H1 (cell line): ENCODE measurements around the gene SLC22A31. TPM values are rescaled to one million over a fixed set of nuclear protein-coding genes. Genes with fewer than 3 reads are reported as not detected.

Experiments
- CTCF ChIA-PET: fragments of 300-600 bp; sonication (Branson Sonifier 250); formaldehyde crosslinking; loops from one replicate; lab custom pipeline; 2021; ENCODE audit not compliant: partially characterized antibody; lab: Charles Lee
- POLR2A ChIA-PET: fragments of 300-600 bp; sonication (Branson Sonifier 250); formaldehyde crosslinking; loops from one replicate; lab custom pipeline; 2021; ENCODE audit warnings: inconsistent platforms; ENCODE audit not compliant: partially characterized antibody; lab: Charles Lee
- DNase-seq, 2 experiments: peaks; one replicate each; pipeline versions ENCODE4 v3.0.0 to v3.0.0-alpha.2; 2010 to 2022; ENCODE audit warnings: low spot score in 2 of 2, low read depth in 1 of 2, mixed read lengths in 1 of 2
- FAIRE-seq: peaks from 2 replicates; lab custom pipeline; 2011; peaks lifted over from hg19 to GRCh38; lab: Jason Lieb, UNC
- H2AFZ ChIP-seq: 2 replicates; pipeline ENCODE4 v1.8.1; 2012; ENCODE audit warnings: low read length, inconsistent platforms
- H2AK5ac ChIP-seq: 2 replicates; pipeline ENCODE4 v1.6.1; 2013; ENCODE audit warnings: low read depth, low read length
- H2BK120ac ChIP-seq: replicated peaks from 2 replicates; pipeline ENCODE3; 2013; ENCODE audit warnings: low read depth, low read length, inconsistent platforms
- H2BK12ac ChIP-seq: 2 replicates; pipeline ENCODE4 v1.6.1; 2013; ENCODE audit warnings: low read depth, low read length
- H2BK15ac ChIP-seq: 2 replicates; pipeline ENCODE4 v1.6.1; 2013; ENCODE audit warnings: low read length
- H2BK20ac ChIP-seq: 2 replicates; pipeline ENCODE4 v1.6.1; 2013; ENCODE audit warnings: low read length
- H2BK5ac ChIP-seq: 2 replicates; pipeline ENCODE4 v1.6.1; 2013; ENCODE audit warnings: low read depth, low read length
- H3K14ac ChIP-seq: 2 replicates; pipeline ENCODE4 v1.6.1; 2013; ENCODE audit warnings: inconsistent platforms; ENCODE audit not compliant: insufficient read length
- H3K18ac ChIP-seq: 2 replicates; pipeline ENCODE4 v1.6.1; 2013; ENCODE audit warnings: low read length; ENCODE audit errors: extremely low read depth
- H3K23ac ChIP-seq: 2 replicates; pipeline ENCODE4 v1.6.1; 2013; ENCODE audit warnings: inconsistent platforms; ENCODE audit not compliant: insufficient read length
- H3K23me2 ChIP-seq: 2 replicates; pipeline ENCODE4 v1.6.1; 2013; ENCODE audit warnings: low read depth, low read length
- H3K27ac ChIP-seq: 2 replicates; pipeline ENCODE4 v1.6.1; 2011; ENCODE audit warnings: low read depth, low read length, inconsistent platforms
- H3K27me3 ChIP-seq, 4 experiments: replicated peaks in 1 of 4; 1 replicate in 1 of 4; 2 replicates in 3 of 4; pipeline versions ENCODE4 v1.6.1 to v1.8.1; 2011 to 2013; ENCODE audit warnings: low read length in 3 of 4, mild to moderate bottlenecking in 3 of 4, inconsistent platforms in 2 of 4, mixed read lengths in 2 of 4, moderate library complexity in 1 of 4; ENCODE audit not compliant: control insufficient read depth in 3 of 4, insufficient read depth in 3 of 4; ENCODE audit errors: extremely low read depth in 1 of 4
- H3K36me3 ChIP-seq, 4 experiments: 2 replicates each; pipeline versions ENCODE4 v1.6.1 to v1.8.1; 2011 to 2013; ENCODE audit warnings: mild to moderate bottlenecking in 4 of 4, low read length in 3 of 4, moderate library complexity in 2 of 4, control low read depth in 1 of 4, inconsistent platforms in 1 of 4; ENCODE audit not compliant: insufficient read depth in 4 of 4, control insufficient read depth in 2 of 4
- H3K4ac ChIP-seq: replicated peaks from 2 replicates; pipeline ENCODE3; 2013; ENCODE audit warnings: low read length, low read depth, mixed read lengths, inconsistent platforms; ENCODE audit not compliant: insufficient read length
- H3K4me1 ChIP-seq, 4 experiments: replicated peaks in 1 of 4; 1 replicate in 1 of 4; 2 replicates in 3 of 4; pipeline versions ENCODE4 v1.6.1 to v1.8.1; 2011 to 2013; ENCODE audit warnings: low read length in 3 of 4, inconsistent platforms in 2 of 4, mixed read lengths in 1 of 4; ENCODE audit not compliant: insufficient read depth in 4 of 4, control insufficient read depth in 3 of 4
- H3K4me2 ChIP-seq, 2 experiments: 2 replicates each; pipeline versions ENCODE4 v1.6.1 to v1.8.1; 2011 to 2013; ENCODE audit warnings: low read depth in 2 of 2, low read length in 2 of 2, control low read depth in 1 of 2, inconsistent platforms in 1 of 2, mild to moderate bottlenecking in 1 of 2; ENCODE audit not compliant: insufficient read depth in 1 of 2
- H3K4me3 ChIP-seq, 4 experiments: fragments of 200-600, 300-600 bp in 1 of 4; sonication (generic), shearing (Covaris generic), sonication (Bioruptor Twin) in 1 of 4; 2 replicates each; pipeline versions ENCODE4 v1.5.1 to v1.8.1; 2011 to 2016; ENCODE audit warnings: low read length in 4 of 4, low read depth in 3 of 4, control low read depth in 2 of 4, inconsistent platforms in 2 of 4, mild to moderate bottlenecking in 2 of 4, mixed read lengths in 1 of 4, moderate library complexity in 1 of 4; ENCODE audit not compliant: insufficient read depth in 2 of 4; ENCODE audit errors: extremely low read depth in 1 of 4
- H3K56ac ChIP-seq: replicated peaks from 2 replicates; pipeline ENCODE3; 2013; ENCODE audit warnings: low read depth, mild to moderate bottlenecking, mixed read lengths, low read length, inconsistent platforms; ENCODE audit not compliant: insufficient read length
- H3K79me1 ChIP-seq: 2 replicates; pipeline ENCODE4 v1.6.1; 2013; ENCODE audit warnings: low read depth, low read length, control low read depth
- H3K79me2 ChIP-seq, 2 experiments: 2 replicates each; pipeline versions ENCODE4 v1.6.1 to v1.8.1; 2012 to 2013; ENCODE audit warnings: low read length in 2 of 2, mild to moderate bottlenecking in 2 of 2, inconsistent platforms in 1 of 2; ENCODE audit not compliant: insufficient read depth in 2 of 2, control insufficient read depth in 1 of 2
- H3K9ac ChIP-seq, 4 experiments: replicated peaks in 1 of 4; 1 replicate in 1 of 4; 2 replicates in 3 of 4; pipeline versions ENCODE4 v1.6.1 to v1.8.1; 2011 to 2013; ENCODE audit warnings: low read depth in 3 of 4, low read length in 3 of 4, control low read depth in 2 of 4, mild to moderate bottlenecking in 2 of 4, moderate library complexity in 2 of 4, inconsistent platforms in 1 of 4; ENCODE audit errors: extremely low read depth in 1 of 4
- H3K9me3 ChIP-seq, 2 experiments: 2 replicates each; pipeline versions ENCODE4 v1.6.1 to v1.8.1; 2012 to 2013; ENCODE audit warnings: mild to moderate bottlenecking in 2 of 2, moderate library complexity in 2 of 2, control low read depth in 1 of 2, inconsistent platforms in 1 of 2, low read depth in 1 of 2, low read length in 1 of 2, mixed read lengths in 1 of 2; ENCODE audit not compliant: insufficient read depth in 2 of 2
- H4K20me1 ChIP-seq, 2 experiments: replicated peaks in 1 of 2; 2 replicates each; pipeline versions ENCODE3 to v1.8.1; 2011 to 2013; ENCODE audit warnings: inconsistent platforms in 2 of 2, low read length in 2 of 2, mild to moderate bottlenecking in 1 of 2; ENCODE audit not compliant: insufficient read depth in 2 of 2, control insufficient read depth in 1 of 2
- H4K5ac ChIP-seq: 2 replicates; pipeline ENCODE4 v1.6.1; 2013; ENCODE audit warnings: low read length, low read depth, mixed read lengths, inconsistent platforms; ENCODE audit not compliant: insufficient read length
- H4K8ac ChIP-seq: 2 replicates; pipeline ENCODE4 v1.8.0; 2013; ENCODE audit warnings: mild to moderate bottlenecking, moderate library complexity, low read length, inconsistent platforms; ENCODE audit not compliant: insufficient read depth; ENCODE audit errors: extremely low read depth
- H4K91ac ChIP-seq: replicated peaks from 2 replicates; pipeline ENCODE3; 2013; ENCODE audit warnings: low read length, mixed read lengths, inconsistent platforms; ENCODE audit not compliant: insufficient read length
- ATF2 ChIP-seq: IDR thresholded peaks from 2 replicates; pipeline ENCODE4 v1.6.1; 2012; ENCODE audit warnings: low read length, inconsistent platforms
- EZH2 ChIP-seq: fragments of 200-600 bp; sonication (generic); IDR thresholded peaks from 2 replicates; pipeline ENCODE4 v1.7.1; 2012; ENCODE audit warnings: low read depth, mild to moderate bottlenecking, moderate library complexity, low read length, inconsistent platforms; ENCODE audit not compliant: severe bottlenecking
- HDAC6 ChIP-seq: IDR thresholded peaks from one replicate; pipeline ENCODE4 v1.7.1; 2012; ENCODE audit warnings: low read depth, mild to moderate bottlenecking, inconsistent platforms, low read length, moderate library complexity
- KDM5A ChIP-seq: fragments of 200-600 bp; IDR thresholded peaks from 2 replicates; pipeline ENCODE4 v1.7.1; 2012; ENCODE audit warnings: mild to moderate bottlenecking, low read length, inconsistent platforms, mixed read lengths
- MAFK ChIP-seq: IDR thresholded peaks from 2 replicates; pipeline ENCODE4 v1.6.1; 2012; ENCODE audit warnings: low read depth, mild to moderate bottlenecking, improper control_type of control experiment, low read length
- RAD21 ChIP-seq, 2 experiments: IDR thresholded peaks in 1 of 2; conservative IDR thresholded peaks in 1 of 2; 2 replicates each; pipeline ENCODE4 v1.6.1; 2011; ENCODE audit warnings: low read depth in 2 of 2, low read length in 2 of 2, improper control_type of control experiment in 1 of 2, inconsistent platforms in 1 of 2, mild to moderate bottlenecking in 1 of 2, moderate library complexity in 1 of 2
- SIN3A ChIP-seq, 2 experiments: IDR thresholded peaks in 1 of 2; conservative IDR thresholded peaks in 1 of 2; 2 replicates each; pipeline ENCODE4 v1.6.1; 2011 to 2012; ENCODE audit warnings: low read length in 2 of 2, improper control_type of control experiment in 1 of 2, low read depth in 1 of 2, mild to moderate bottlenecking in 1 of 2
- SP4 ChIP-seq: IDR thresholded peaks from 2 replicates; pipeline ENCODE4 v1.6.1; 2012; ENCODE audit warnings: low read length, inconsistent platforms
- TAF1 ChIP-seq: IDR thresholded peaks from 2 replicates; pipeline ENCODE4 v1.6.1; 2011; ENCODE audit warnings: mild to moderate bottlenecking, low read depth, low read length
- TBP ChIP-seq: IDR thresholded peaks from 2 replicates; pipeline ENCODE4 v1.6.1; 2011; ENCODE audit warnings: low read depth, low read length, improper control_type of control experiment
- WGBS, 2 experiments: shearing (Covaris generic) in 1 of 2; methylation state at CpG; one replicate each; pipeline versions ENCODE4 v1.1.6 to v1.1.7; 2013 to 2015; ENCODE audit warnings: low lambda C conversion rate in 2 of 2, mixed read lengths in 2 of 2, inconsistent platforms in 1 of 2, low coverage in 1 of 2, missing lambda C conversion rate in 1 of 2; ENCODE audit not compliant: insufficient replicate concordance in 2 of 2, insufficient coverage in 1 of 2, insufficient read length in 1 of 2; ENCODE audit errors: extremely low coverage in 1 of 2, missing lambda C conversion rate in 1 of 2; 5-methylcytosine and 5-hydroxymethylcytosine counted together
- polyA plus RNA-seq, 7 experiments: library from polyadenylated mRNA; depleted of rRNA in 3 of 7; stranded (reverse) in 5 of 7; unstranded in 2 of 7; fragments of >200 nt in 5 of 7; fragments of 200-250 nt in 2 of 7; gene quantifications; 1 replicate in 5 of 7; 2 replicates in 1 of 7; 4 replicates in 1 of 7; pipeline versions ENCODE4 v1.2.1 to v1.2.3, GENCODE V29; 2011 to 2013; ENCODE audit warnings: missing spikeins in 2 of 7, mixed read lengths in 2 of 7
- total RNA-seq: library from RNA; stranded (reverse); fragmentation: NEBNext Ultra II Directional; extraction: Animal tissue kit (Norgen Biotek cat#: 25700); gene quantifications from 2 replicates; pipeline ENCODE4 v1.2.1, GENCODE V29; 2021
- TF ChIP-seq, protein P1 (sequence below): IDR thresholded peaks from 2 replicates; pipeline ENCODE4 v1.6.1; 2012; ENCODE audit warnings: inconsistent platforms

SLC22A31 gene
- total and polyA plus RNA-seq, 2 of the 8 experiments (the other 6 are each of a cell fraction or from before 2014, with no cell fraction given): 7.7 to 10.6 TPM

DNA sequence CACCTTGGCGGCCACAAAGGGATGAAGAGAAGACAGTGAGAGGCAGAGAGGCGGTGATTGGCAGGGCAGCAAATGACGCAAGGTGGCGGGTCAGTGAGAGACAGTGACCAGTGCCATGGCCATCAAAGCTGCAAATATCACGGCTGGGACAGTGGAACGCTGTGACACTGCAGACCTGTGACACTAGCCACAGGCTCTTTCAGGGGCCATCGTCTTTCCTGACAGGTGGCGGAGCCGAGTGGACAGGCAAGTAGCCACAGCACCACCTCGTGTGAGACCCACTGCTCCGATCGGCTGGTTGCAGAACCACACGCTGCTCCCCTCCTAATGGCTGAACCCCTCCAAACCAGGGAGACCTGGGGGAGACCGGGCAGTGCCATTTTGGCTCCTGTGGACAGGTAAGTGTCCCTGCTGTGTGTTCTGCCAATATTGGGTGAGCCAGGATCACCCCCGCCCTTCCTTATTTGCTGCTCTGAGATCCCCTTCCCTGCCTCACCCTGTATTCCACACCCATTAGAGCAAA lies 9.2 kb upstream of the SLC22A31 start:
- FAIRE-seq (no peak), DNase-seq (no peak)
- Histone ChIP-seq H2AK5ac (no peak overlapping the region), H4K8ac (no peak overlapping the region), H3K4me2 (no peak overlapping the region), H3K9ac (no peak overlapping the region), H3K4me3 (no peak overlapping the region), H3K36me3 (no peaks in the 10 kb centered on the region), H3K4me1 (no peaks in the 10 kb centered on the region), H3K23ac (no peak overlapping the region), H2BK12ac (no peak overlapping the region), H3K56ac (no peak overlapping the region), H4K20me1 (peaks cover 0 to 4% of the 10 kb centered on the region in 2 experiments), H2BK120ac (no peak overlapping the region), H2BK20ac (no peak overlapping the region), H2AFZ (no peak overlapping the region), H3K79me1 (no peaks in the 10 kb centered on the region), H3K27me3 (no peaks in the 10 kb centered on the region), H3K79me2 (no peaks in the 10 kb centered on the region), H2BK5ac (no peak overlapping the region), H4K91ac (no peak overlapping the region), H2BK15ac (no peak overlapping the region), H3K23me2 (no peaks in the 10 kb centered on the region), H3K9me3 (no peaks in the 10 kb centered on the region), H4K5ac (no peak overlapping the region), H3K18ac (no peak overlapping the region), H3K27ac (no peak overlapping the region), H3K4ac (no peak overlapping the region), H3K14ac (no peak overlapping the region)
- CTCF ChIA-PET: interaction anchor here (1.0 to 1.4 kb wide), 2 partner anchors 10 to 59 kb away, joined by 3 to 4 read pairs; no protein-coding TSS in a partner anchor
- POLR2A ChIA-PET: no interaction called here
- WGBS, 2 experiments: 77% methylated on average over 14 of the region's 15 CpGs; no CpG with 5 or more reads in 1 of the 2 experiments
- TF ChIP-seq RAD21 (IDR thresholded peaks at IDR 0.05 in 1 of 2, conservative IDR thresholded peaks at IDR 0.05 in 1 of 2; ENCODE audit: low read depth in 2 of 2, low read length in 2 of 2) (no peak; a peak in 1 of 4 replicates), KDM5A (no peak), SIN3A (conservative IDR thresholded peaks at IDR 0.05 in 1 of 2, IDR thresholded peaks at IDR 0.05 in 1 of 2; ENCODE audit: low read depth in 1 of 2, low read length in 2 of 2) (no peak), SP4 (no peak), TBP (no peak), ATF2 (no peak), TAF1 (no peak), HDAC6 (no peak), EZH2 (no peak), MAFK (no peak)
- TF ChIP-seq, protein P1, sequence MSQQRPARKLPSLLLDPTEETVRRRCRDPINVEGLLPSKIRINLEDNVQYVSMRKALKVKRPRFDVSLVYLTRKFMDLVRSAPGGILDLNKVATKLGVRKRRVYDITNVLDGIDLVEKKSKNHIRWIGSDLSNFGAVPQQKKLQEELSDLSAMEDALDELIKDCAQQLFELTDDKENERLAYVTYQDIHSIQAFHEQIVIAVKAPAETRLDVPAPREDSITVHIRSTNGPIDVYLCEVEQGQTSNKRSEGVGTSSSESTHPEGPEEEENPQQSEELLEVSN: no peak
